Measurements from ENCODE around the gene PLA2G6.

DNA sequence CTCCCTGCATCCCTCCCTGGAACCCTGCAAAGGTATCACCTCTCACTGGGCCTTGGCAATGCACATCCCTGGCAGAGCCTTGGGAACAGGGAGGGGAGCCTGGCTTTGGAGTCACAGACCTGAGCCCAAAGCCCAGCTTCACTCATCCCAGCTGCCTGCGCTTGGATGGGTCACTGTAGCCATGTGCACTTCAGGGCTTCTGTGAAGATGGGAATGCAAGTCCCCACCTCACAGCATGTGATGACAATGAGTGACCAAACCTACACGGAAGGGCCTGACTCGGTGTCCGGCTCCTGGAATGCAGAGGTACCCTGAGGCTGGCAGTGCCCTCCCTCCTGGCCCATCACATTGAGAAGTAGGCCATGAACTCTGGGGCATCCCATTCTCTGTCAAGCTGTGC lies 48.3 kb downstream of the PLA2G6 start:
- TF ChIP-seq CTCF (conservative IDR thresholded peaks at IDR 0.05; ENCODE audit: low read depth, low read length), result no peak
- TF ChIP-seq, protein P1, sequence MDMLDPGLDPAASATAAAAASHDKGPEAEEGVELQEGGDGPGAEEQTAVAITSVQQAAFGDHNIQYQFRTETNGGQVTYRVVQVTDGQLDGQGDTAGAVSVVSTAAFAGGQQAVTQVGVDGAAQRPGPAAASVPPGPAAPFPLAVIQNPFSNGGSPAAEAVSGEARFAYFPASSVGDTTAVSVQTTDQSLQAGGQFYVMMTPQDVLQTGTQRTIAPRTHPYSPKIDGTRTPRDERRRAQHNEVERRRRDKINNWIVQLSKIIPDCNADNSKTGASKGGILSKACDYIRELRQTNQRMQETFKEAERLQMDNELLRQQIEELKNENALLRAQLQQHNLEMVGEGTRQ (IDR thresholded peaks at IDR 0.05; ENCODE audit: low read depth, low read length), result no peak
- TF ChIP-seq MAZ (IDR thresholded peaks at IDR 0.05; ENCODE audit: borderline replicate concordance, low read depth, low read length), result no peak
- no peak for TF ChIP-seq POLR2A (IDR thresholded peaks at IDR 0.05; ENCODE audit: low read depth, low read length)
- TF ChIP-seq RCOR1 (IDR thresholded peaks at IDR 0.05; ENCODE audit: insufficient replicate concordance, low read length), result no peak
- TF ChIP-seq MXI1 (IDR thresholded peaks at IDR 0.05; ENCODE audit: borderline replicate concordance, low read depth, low read length), result no peak
- no peak for TF ChIP-seq RFX5 (IDR thresholded peaks at IDR 0.05; ENCODE audit: low read depth, low read length)
- TF ChIP-seq CEBPB (IDR thresholded peaks at IDR 0.05; ENCODE audit: low read depth, low read length), result no peak
- TF ChIP-seq MAFK (IDR thresholded peaks at IDR 0.05; ENCODE audit: low read depth, low read length), result no peak
- TF ChIP-seq BHLHE40 (IDR thresholded peaks at IDR 0.05; ENCODE audit: low read depth, low read length), result no peak
- TF ChIP-seq SMC3 (IDR thresholded peaks at IDR 0.05; ENCODE audit: low read depth, low read length), result no peak

All from IMR-90 (cell line).